ENCODE data around the gene WNK1.
"Not testable (repeated sequence)": the region's sequence is repeated elsewhere in the genome, so short reads cannot be mapped to it uniquely, and the experiment has no call there.

- TF ChIP-seq CTCF (IDR thresholded peaks at IDR 0.05; ENCODE audit: extremely low read depth in 1 of 2, insufficient read depth in 1 of 2, low read depth in 1 of 2, low read length in 2 of 2); EZH2 (IDR thresholded peaks at IDR 0.05; ENCODE audit: borderline replicate concordance, low read depth, low read length, severe bottlenecking); POLR2A (IDR thresholded peaks at IDR 0.05; ENCODE audit: low read depth, low read length); POLR2AphosphoS5 (IDR thresholded peaks at IDR 0.05; ENCODE audit: insufficient read depth, low read depth, low read length); MYC (IDR thresholded peaks at IDR 0.05; ENCODE audit: low read depth, low read length); MAX (IDR thresholded peaks at IDR 0.05; ENCODE audit: insufficient read depth, insufficient read length); FOS (IDR thresholded peaks at IDR 0.05; ENCODE audit: borderline replicate concordance, insufficient read depth, low read length); JUN (IDR thresholded peaks at IDR 0.05; ENCODE audit: borderline replicate concordance, insufficient read depth, insufficient read length, low read depth); GATA2 (IDR thresholded peaks at IDR 0.05; ENCODE audit: insufficient read depth, insufficient read length, low read depth, low read length): not testable (repeated sequence)
Measured at GRCh38 chr12:775973-776771, 23.8 kb downstream of the WNK1 start.

All from endothelial cell of umbilical vein (primary cell).